OCI-LY7 (cell line): ENCODE results near the gene FAM181A. TPM values are rescaled to one million over a fixed set of nuclear protein-coding genes. Genes with fewer than 3 reads are reported as not detected.

Experiments
- BruUV-seq: library from RNA; stranded (reverse); fragments of 400-500 nt; replicated peaks from 2 replicates; lab custom pipeline; 2021; lab: Mats Ljungman, UMichigan
- CTCF ChIA-PET: fragments of 300-600 bp; sonication (Branson Sonifier 250); formaldehyde crosslinking; loops from one replicate; lab custom pipeline; 2022; ENCODE audit warnings: antibody characterized with exemption; ENCODE audit not compliant: unreplicated experiment; lab: Charles Lee
- POLR2A ChIA-PET: fragments of 300-600 bp; sonication (Branson Sonifier 250); formaldehyde crosslinking; loops from one replicate; lab custom pipeline; 2022; ENCODE audit warnings: antibody characterized with exemption; lab: Charles Lee
- DNase-seq: peaks from one replicate; pipeline ENCODE4 v3.0.0-alpha.2; 2015; ENCODE audit warnings: low spot score
- H2AFZ ChIP-seq: fragments of 200-600 bp; sonication (generic), shearing (Covaris generic); 2 replicates; pipeline ENCODE4 v1.6.1; 2014; ENCODE audit warnings: mild to moderate bottlenecking, antibody characterized with exemption, low read length, moderate library complexity
- H3K27ac ChIP-seq: fragments of 200-600 bp; sonication (generic); 2 replicates; pipeline ENCODE4 v1.5.1; 2014; ENCODE audit warnings: mixed run types, low read depth, mild to moderate bottlenecking, moderate library complexity, low read length, inconsistent platforms; ENCODE audit not compliant: poor library complexity, severe bottlenecking
- H3K36me3 ChIP-seq: fragments of 200-600 bp; sonication (generic); 2 replicates; pipeline ENCODE4 v1.6.1; 2014; ENCODE audit warnings: mild to moderate bottlenecking, antibody characterized with exemption, low read length, moderate library complexity, mixed read lengths; ENCODE audit not compliant: insufficient read depth
- H3K4me1 ChIP-seq: fragments of 200-600 bp; sonication (generic); 2 replicates; pipeline ENCODE4 v1.5.1; 2014; ENCODE audit warnings: mild to moderate bottlenecking, low read length; ENCODE audit not compliant: insufficient read depth, poor library complexity, severe bottlenecking
- H3K4me2 ChIP-seq: fragments of 200-600 bp; sonication (generic); 2 replicates; pipeline ENCODE4 v1.6.1; 2014; ENCODE audit warnings: mild to moderate bottlenecking, low read length
- H3K4me3 ChIP-seq: fragments of 200-600 bp; sonication (generic); 2 replicates; pipeline ENCODE4 v1.5.1; 2014; ENCODE audit warnings: mild to moderate bottlenecking, low read depth, low read length; ENCODE audit not compliant: poor library complexity, severe bottlenecking
- H3K79me2 ChIP-seq: fragments of 200-600 bp; sonication (generic); 2 replicates; pipeline ENCODE4 v1.6.1; 2016; ENCODE audit warnings: low read depth, mild to moderate bottlenecking, low read length, moderate library complexity, mixed read lengths; ENCODE audit not compliant: insufficient read depth
- H3K9me2 ChIP-seq: fragments of 200-600 bp; sonication (generic); 2 replicates; pipeline ENCODE4 v1.6.1; 2016; ENCODE audit warnings: mild to moderate bottlenecking, low read length, mixed read lengths; ENCODE audit not compliant: insufficient read depth
- H3K9me3 ChIP-seq: fragments of 200-600 bp; sonication (generic); 2 replicates; pipeline ENCODE4 v1.6.1; 2014; ENCODE audit warnings: mild to moderate bottlenecking, mixed run types, low read length, mixed read lengths
- H4K20me1 ChIP-seq: fragments of 200-600 bp; sonication (generic); 2 replicates; pipeline ENCODE4 v1.6.1; 2014; ENCODE audit warnings: mild to moderate bottlenecking, antibody characterized with exemption, low read length, moderate library complexity, mixed read lengths; ENCODE audit not compliant: insufficient read depth
- CTCF ChIP-seq: fragments of 200-600 bp; sonication (generic); conservative IDR thresholded peaks from 2 replicates; pipeline ENCODE4 v1.5.1; 2014; ENCODE audit warnings: mild to moderate bottlenecking, antibody characterized with exemption, low read length, moderate library complexity, mixed read lengths
- EZH2phosphoT487 ChIP-seq: fragments of 200-600 bp; sonication (generic); IDR thresholded peaks from 2 replicates; pipeline ENCODE4 v1.6.1; 2018; ENCODE audit warnings: low read depth, borderline replicate concordance, mild to moderate bottlenecking, mixed run types, antibody characterized with exemption, low read length, moderate library complexity, mixed read lengths
- intact Hi-C: fragments of 100-400 bp; cut with micrococcal nuclease; formaldehyde crosslinking; loops from one replicate; pipeline ENCODE4 v1.10.0; 2022; ENCODE audit not compliant: unreplicated experiment
- total RNA-seq, 2 experiments: library from RNA; depleted of rRNA in 1 of 2; stranded (reverse); fragments of >200 nt in 1 of 2; shearing (Covaris generic) in 1 of 2; gene quantifications; 2 replicates each; pipeline ENCODE4 v1.2.3, GENCODE V29; 2014 to 2022

The FAM181A gene
- total RNA-seq, 2 experiments from 2014 or later, result not detected

GRCh38 chr14:93970965-93971634 is 44.0 kb downstream of the FAM181A start:
- Histone ChIP-seq H4K20me1 (no peaks in the 10 kb centered on the region), H2AFZ (peak overlapping the region; percentile 67), H3K4me3 (peak overlapping the region; percentile 64), H3K9me2 (no peaks in the 10 kb centered on the region), H3K9me3 (no peaks in the 10 kb centered on the region), H3K4me1 (peaks cover 98% of the 10 kb centered on the region), H3K27ac (peak overlapping the region; percentile 57), H3K36me3 (no peaks in the 10 kb centered on the region), H3K4me2 (peak overlapping the region; percentile 94), H3K79me2 (no peaks in the 10 kb centered on the region)
- intact Hi-C loops, result loop anchor here (1.0 kb wide), 3 partner anchors 16 to 32 kb away; no protein-coding TSS in a partner anchor
- peak; percentile 61 for DNase-seq
- ChIA-PET CTCF (interaction anchor here (0.8 to 2.8 kb wide), 10 partner anchors 9 to 31 kb away, joined by 3 to 24 read pairs (median 4); partner anchors contain the start of gene CCDC197), POLR2A (interaction anchor here (0.5 to 9.4 kb wide), 5 partner anchors 10 to 832 kb away, joined by 3 to 70 read pairs (median 4); no protein-coding TSS in a partner anchor)
- BruUV-seq, result no TSS peak
- peak; percentile 55; the same call in 1 of the 2 replicates for TF ChIP-seq CTCF
- TF ChIP-seq EZH2phosphoT487, result no peak

- ChIA-PET CTCF (interaction anchor here (0.8 to 2.8 kb wide), 8 partner anchors 9 to 32 kb away, joined by 3 to 24 read pairs (median 6); partner anchors contain the start of gene CCDC197), POLR2A (interaction anchor here (0.8 to 9.4 kb wide), 3 partner anchors 11 to 19 kb away, joined by 3 to 70 read pairs (median 4); no protein-coding TSS in a partner anchor)
- no peak for TF ChIP-seq EZH2phosphoT487
- TF ChIP-seq CTCF, result no peak
- DNase-seq, result peak; percentile 36
- H4K20me1 ChIP-seq, result no peaks in the 10 kb centered on the region
- peaks cover 100% of the 10 kb centered on the region for H3K4me1 ChIP-seq
- H3K36me3 ChIP-seq, result no peaks in the 10 kb centered on the region
- intact Hi-C loops, result loop anchor here (1.0 kb wide), 1 partner anchor 32 kb away; no protein-coding TSS in a partner anchor
- peak overlapping the region; percentile 57 for H3K27ac ChIP-seq
- no peaks in the 10 kb centered on the region for H3K9me2 ChIP-seq
- H3K9me3 ChIP-seq, result no peaks in the 10 kb centered on the region
- H3K79me2 ChIP-seq, result no peaks in the 10 kb centered on the region
- peak overlapping the region; percentile 64 for H3K4me3 ChIP-seq
- BruUV-seq, result no TSS peak
- H2AFZ ChIP-seq, result peak overlapping the region; percentile 67; the same call in 1 of the 2 replicates
- peak overlapping the region; percentile 94 for H3K4me2 ChIP-seq
Observed at GRCh38 chr14:93971635-93972027, 44.5 kb downstream of the FAM181A start.
